Measurements from ENCODE around the gene PRUNE1.

- TF ChIP-seq, protein P1, sequence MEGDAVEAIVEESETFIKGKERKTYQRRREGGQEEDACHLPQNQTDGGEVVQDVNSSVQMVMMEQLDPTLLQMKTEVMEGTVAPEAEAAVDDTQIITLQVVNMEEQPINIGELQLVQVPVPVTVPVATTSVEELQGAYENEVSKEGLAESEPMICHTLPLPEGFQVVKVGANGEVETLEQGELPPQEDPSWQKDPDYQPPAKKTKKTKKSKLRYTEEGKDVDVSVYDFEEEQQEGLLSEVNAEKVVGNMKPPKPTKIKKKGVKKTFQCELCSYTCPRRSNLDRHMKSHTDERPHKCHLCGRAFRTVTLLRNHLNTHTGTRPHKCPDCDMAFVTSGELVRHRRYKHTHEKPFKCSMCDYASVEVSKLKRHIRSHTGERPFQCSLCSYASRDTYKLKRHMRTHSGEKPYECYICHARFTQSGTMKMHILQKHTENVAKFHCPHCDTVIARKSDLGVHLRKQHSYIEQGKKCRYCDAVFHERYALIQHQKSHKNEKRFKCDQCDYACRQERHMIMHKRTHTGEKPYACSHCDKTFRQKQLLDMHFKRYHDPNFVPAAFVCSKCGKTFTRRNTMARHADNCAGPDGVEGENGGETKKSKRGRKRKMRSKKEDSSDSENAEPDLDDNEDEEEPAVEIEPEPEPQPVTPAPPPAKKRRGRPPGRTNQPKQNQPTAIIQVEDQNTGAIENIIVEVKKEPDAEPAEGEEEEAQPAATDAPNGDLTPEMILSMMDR (IDR thresholded peaks at IDR 0.05; ENCODE audit: low read depth, low read length, missing input control), result no peak
- TF ChIP-seq TAF1 (conservative IDR thresholded peaks at IDR 0.05) (no peak), SP1 (IDR thresholded peaks at IDR 0.05) (no peak), RAD21 (IDR thresholded peaks at IDR 0.05) (no peak), ZBTB33 (IDR thresholded peaks at IDR 0.05) (no peak), EGR1 (IDR thresholded peaks at IDR 0.05; ENCODE audit: low read depth in 2 of 2) (no peak), GABPA (IDR thresholded peaks at IDR 0.05 in 1 of 2, conservative IDR thresholded peaks at IDR 0.05 in 1 of 2) (no peak)
- TF ChIP-seq, protein P2, sequence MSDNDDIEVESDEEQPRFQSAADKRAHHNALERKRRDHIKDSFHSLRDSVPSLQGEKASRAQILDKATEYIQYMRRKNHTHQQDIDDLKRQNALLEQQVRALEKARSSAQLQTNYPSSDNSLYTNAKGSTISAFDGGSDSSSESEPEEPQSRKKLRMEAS (IDR thresholded peaks at IDR 0.05), result no peak
Measured at GRCh38 chr1:150973836-150974579, 34.2 kb upstream of the PRUNE1 start.

All from liver (tissue), 3 donors.